ENCODE data around the gene CAMK1D.

GRCh38 chr10:12777840-12778585 lies 428.7 kb downstream of the CAMK1D start:
- TF ChIP-seq EP300 (IDR thresholded peaks at IDR 0.05) = no peak
- no peak for TF ChIP-seq CTCF (IDR thresholded peaks at IDR 0.05)
